ENCODE data around the gene SPOCK1.

DNA sequence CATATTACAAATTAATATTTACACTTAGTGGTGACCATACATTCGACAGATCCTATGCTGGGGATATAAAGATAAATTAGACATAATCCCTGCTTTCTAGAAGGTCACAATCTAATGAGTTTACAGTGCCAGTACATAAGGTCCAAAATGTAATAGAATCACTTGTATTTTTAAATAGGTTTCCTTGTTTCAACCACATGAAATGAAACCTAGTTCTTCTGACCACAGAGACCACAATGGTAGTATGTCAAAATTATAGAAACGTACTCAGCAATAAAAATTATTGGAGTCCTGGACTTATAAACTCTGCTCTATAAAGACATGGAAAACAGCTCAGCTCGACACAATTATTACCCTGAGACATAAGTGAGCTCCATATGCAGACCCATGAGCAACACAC lies 444.3 kb downstream of the SPOCK1 start:
- TF ChIP-seq, protein P1, sequence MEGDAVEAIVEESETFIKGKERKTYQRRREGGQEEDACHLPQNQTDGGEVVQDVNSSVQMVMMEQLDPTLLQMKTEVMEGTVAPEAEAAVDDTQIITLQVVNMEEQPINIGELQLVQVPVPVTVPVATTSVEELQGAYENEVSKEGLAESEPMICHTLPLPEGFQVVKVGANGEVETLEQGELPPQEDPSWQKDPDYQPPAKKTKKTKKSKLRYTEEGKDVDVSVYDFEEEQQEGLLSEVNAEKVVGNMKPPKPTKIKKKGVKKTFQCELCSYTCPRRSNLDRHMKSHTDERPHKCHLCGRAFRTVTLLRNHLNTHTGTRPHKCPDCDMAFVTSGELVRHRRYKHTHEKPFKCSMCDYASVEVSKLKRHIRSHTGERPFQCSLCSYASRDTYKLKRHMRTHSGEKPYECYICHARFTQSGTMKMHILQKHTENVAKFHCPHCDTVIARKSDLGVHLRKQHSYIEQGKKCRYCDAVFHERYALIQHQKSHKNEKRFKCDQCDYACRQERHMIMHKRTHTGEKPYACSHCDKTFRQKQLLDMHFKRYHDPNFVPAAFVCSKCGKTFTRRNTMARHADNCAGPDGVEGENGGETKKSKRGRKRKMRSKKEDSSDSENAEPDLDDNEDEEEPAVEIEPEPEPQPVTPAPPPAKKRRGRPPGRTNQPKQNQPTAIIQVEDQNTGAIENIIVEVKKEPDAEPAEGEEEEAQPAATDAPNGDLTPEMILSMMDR (IDR thresholded peaks at IDR 0.05): no peak
- TF ChIP-seq POLR2A (IDR thresholded peaks at IDR 0.05): no peak

Data from Peyer's patch (tissue), 4 donors.